ENCODE data around the gene TEX53. TPM values are rescaled to one million over a fixed set of nuclear protein-coding genes. Genes with fewer than 3 reads are reported as not detected.

TEX53 gene
- total and polyA plus RNA-seq, 2 of the 8 experiments (the other 6 are each of a cell fraction or from before 2014, with no cell fraction given): not detected

- no peak for TF ChIP-seq TAF7 (optimal IDR thresholded peaks at IDR 0.05; ENCODE audit: borderline replicate concordance, low read depth, low read length)
These were observed 4.6 kb downstream of the TEX53 start (continued) for GRCh38 chr9:114652776-114653555.

Measured in H1 (cell line).